Gastroesophageal sphincter (tissue), 4 donors: Measurements from ENCODE around the gene TDRD10. TPM values are rescaled to one million over a fixed set of nuclear protein-coding genes. Genes with fewer than 3 reads are reported as not detected.

Experiments used
- ATAC-seq: fragments of 150-250 bp; one replicate; pipeline ENCODE4 v1.9.1; 2016; ENCODE audit warnings: mild to moderate bottlenecking, moderate library complexity
- H3K27ac ChIP-seq, 4 donors: fragments of 200-600 bp; sonication (generic) in 3 of 4; 1 replicate in 3 of 4; 2 replicates in 1 of 4; pipeline ENCODE4 v1.5.1; 2016 to 2019
- H3K27me3 ChIP-seq: fragments of 200-600 bp; sonication (generic); one replicate; pipeline ENCODE4 v1.5.1; 2019
- H3K36me3 ChIP-seq, 2 donors: fragments of 200-600 bp; sonication (generic); one replicate each; pipeline ENCODE4 v1.5.1; 2019; ENCODE audit warnings: control low read depth in 1 of 2
- H3K4me1 ChIP-seq, 3 donors: fragments of 200-600 bp; sonication (generic); 1 replicate in 2 of 3; 2 replicates in 1 of 3; pipeline ENCODE4 v1.5.1; 2016 to 2019; ENCODE audit warnings: control low read depth in 2 of 3
- H3K4me3 ChIP-seq, 2 donors: fragments of 200-600 bp; sonication (generic); one replicate each; pipeline ENCODE4 v1.5.1; 2019; ENCODE audit warnings: mild to moderate bottlenecking in 1 of 2, moderate library complexity in 1 of 2
- H3K9me3 ChIP-seq, 3 donors: fragments of 200-600 bp; sonication (generic); one replicate each; pipeline ENCODE4 v1.5.1; 2017 to 2019; ENCODE audit warnings: control low read depth in 2 of 3
- CTCF ChIP-seq, 4 experiments: fragments of 200-600 bp in 2 of 4; fragments of 450-650 bp in 2 of 4; sonication (generic) in 1 of 4; IDR thresholded peaks; one replicate each; pipeline ENCODE4 v1.5.1; 2017 to 2019; ENCODE audit warnings: antibody characterized with exemption in 4 of 4, mild to moderate bottlenecking in 2 of 4, moderate library complexity in 2 of 4
- EP300 ChIP-seq: sonication (generic); formaldehyde crosslinking; IDR thresholded peaks from one replicate; pipeline ENCODE4 v1.6.1; 2017; ENCODE audit warnings: antibody characterized with exemption, mild to moderate bottlenecking
- POLR2A ChIP-seq, 2 donors: fragments of 450-650 bp; IDR thresholded peaks; one replicate each; pipeline ENCODE4 v1.6.1; 2017; ENCODE audit warnings: antibody characterized with exemption in 2 of 2, mild to moderate bottlenecking in 2 of 2, moderate library complexity in 1 of 2
- POLR2AphosphoS5 ChIP-seq: sonication (generic); formaldehyde crosslinking; IDR thresholded peaks from one replicate; pipeline ENCODE4 v1.6.1; 2017; ENCODE audit warnings: antibody characterized with exemption
- WGBS, 2 donors: methylation state at CpG; one replicate each; pipeline ENCODE4 v1.1.5; 2018; ENCODE audit warnings: low coverage in 1 of 2; 5-methylcytosine and 5-hydroxymethylcytosine counted together
- total RNA-seq, 4 donors: library from RNA; depleted of rRNA; stranded (reverse); fragments of >200 nt; gene quantifications; one replicate each; pipeline ENCODE4 v1.1.0, GENCODE V29; 2016

TDRD10 gene
- total RNA-seq, 4 donors from 2014 or later: 1.4 to 3.3 (median 2.8) TPM

DNA sequence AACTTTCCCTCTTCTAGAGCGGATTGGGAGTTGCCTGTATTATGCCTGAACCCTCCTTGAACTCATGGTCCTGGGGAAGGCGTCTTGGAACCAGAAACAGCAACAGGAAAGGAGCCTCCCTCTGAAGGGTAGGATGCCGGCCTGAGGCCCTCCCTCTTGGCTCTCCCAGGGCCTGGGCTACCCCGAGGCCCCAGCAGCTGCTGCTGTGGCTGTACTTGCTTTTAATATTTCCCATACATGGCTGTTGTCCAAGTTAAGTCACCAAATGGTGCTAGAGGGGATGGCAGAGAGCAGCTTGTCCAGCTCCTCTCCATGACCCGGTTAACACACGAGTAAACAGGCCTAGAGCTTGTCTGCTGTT is 76.0 kb downstream of the TDRD10 start:
- H3K36me3 ChIP-seq: peaks cover 0 to 53% of the 10 kb centered on the region in 2 donors
- no peaks in the 10 kb centered on the region for H3K9me3 ChIP-seq
- H3K4me3 ChIP-seq: no peak overlapping the region
- ATAC-seq: peak; percentile 39
- no peaks in the 10 kb centered on the region for H3K27me3 ChIP-seq
- no peak for TF ChIP-seq EP300
- no peak for TF ChIP-seq CTCF (IDR thresholded peaks at IDR 0.05)
- peaks cover 0 to 16% (median 4%) of the 10 kb centered on the region in 3 donors for H3K4me1 ChIP-seq
- H3K27ac ChIP-seq: peak overlapping the region in 1 of 4 donors; percentile 17
- 13 to 35% methylated on average over 2 to 4 of the region's 6 CpGs for WGBS, 2 donors

DNA sequence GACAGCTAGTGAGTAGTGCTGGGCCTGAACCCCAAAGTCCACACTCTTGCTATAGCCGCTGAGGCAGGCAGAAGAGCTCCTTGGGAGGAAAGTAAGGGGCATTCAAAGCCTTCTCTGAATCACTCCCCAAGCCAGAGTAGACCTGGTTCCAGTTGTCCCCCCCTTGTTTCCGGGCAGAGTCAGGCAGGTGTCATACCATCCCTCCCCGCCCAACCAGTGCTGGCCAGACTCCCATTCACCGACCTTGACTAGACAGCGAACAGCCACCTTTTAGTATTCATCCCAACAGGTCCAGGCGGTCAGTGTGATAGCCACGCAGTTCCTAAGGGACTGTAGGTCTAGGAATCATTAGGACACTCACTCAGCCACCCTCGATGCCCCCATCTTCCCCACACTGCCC is 77.4 kb downstream of the TDRD10 start:
- TF ChIP-seq EP300: no peak
- peaks cover 2 to 67% of the 10 kb centered on the region in 2 donors for H3K36me3 ChIP-seq
- peaks cover 0 to 25% (median 4%) of the 10 kb centered on the region in 3 donors for H3K4me1 ChIP-seq
- 60 to 88% methylated on average over 1 to 6 of the region's 8 CpGs for WGBS, 2 donors
- H3K27me3 ChIP-seq: no peaks in the 10 kb centered on the region
- ATAC-seq: no peak
- no peak overlapping the region for H3K4me3 ChIP-seq
- H3K9me3 ChIP-seq: no peaks in the 10 kb centered on the region
- H3K27ac ChIP-seq: no peak overlapping the region

DNA sequence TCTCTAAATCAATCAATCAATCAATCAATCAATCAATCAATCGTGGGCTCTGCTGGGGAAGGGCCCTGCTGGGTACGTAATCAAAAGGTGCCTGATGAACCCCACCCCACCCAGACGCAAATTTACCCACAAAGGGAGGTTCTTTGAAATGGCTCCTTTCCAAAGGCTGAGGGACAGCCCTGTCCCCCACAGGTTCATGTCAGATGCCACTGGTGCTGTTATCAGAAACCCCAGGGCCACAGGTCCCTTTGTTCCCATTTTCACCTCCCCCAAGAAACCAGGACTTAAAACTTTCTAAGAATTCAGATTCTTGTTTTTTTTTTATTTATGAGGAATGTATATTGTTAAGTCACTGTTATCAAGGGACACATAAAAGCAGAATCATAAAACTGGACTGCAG is 79.7 kb downstream of the TDRD10 start:
- peaks cover 2 to 91% of the 10 kb centered on the region in 2 donors for H3K36me3 ChIP-seq
- 71% methylated on average over 3 of the region's 3 CpGs; no CpG with 5 or more reads in 1 of the 2 donors for WGBS, 2 donors
- H3K27me3 ChIP-seq: no peaks in the 10 kb centered on the region
- no peak for ATAC-seq
- H3K4me1 ChIP-seq: peaks cover 0 to 25% (median 4%) of the 10 kb centered on the region in 3 donors
- H3K27ac ChIP-seq: no peak overlapping the region
- no peak overlapping the region for H3K4me3 ChIP-seq
- no peaks in the 10 kb centered on the region for H3K9me3 ChIP-seq
- TF ChIP-seq POLR2AphosphoS5 (no peak), EP300 (no peak), POLR2A (IDR thresholded peaks at IDR 0.05) (no peak), CTCF (IDR thresholded peaks at IDR 0.05) (no peak)

DNA sequence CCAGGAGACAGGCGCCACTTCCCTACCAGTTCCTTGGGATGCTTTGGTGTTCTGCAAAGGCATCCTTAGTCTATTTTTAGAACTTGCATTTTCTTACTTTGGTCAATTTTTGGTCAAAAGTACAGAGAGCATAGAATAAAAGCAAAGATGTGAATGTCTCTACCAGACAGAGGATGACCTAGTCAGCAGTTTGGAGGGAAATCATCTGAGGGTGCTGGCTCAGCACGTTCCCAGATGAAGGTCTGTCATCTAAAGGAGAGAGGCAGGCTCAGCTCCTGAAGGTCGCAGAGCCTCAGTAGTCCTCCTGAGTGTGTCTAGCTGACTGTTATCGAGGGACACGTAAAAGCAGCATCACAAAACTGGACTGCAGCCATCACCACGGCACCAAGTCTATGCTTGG is 80.9 kb downstream of the TDRD10 start:
- 70 to 91% methylated on average over 2 to 4 of the region's 6 CpGs for WGBS, 2 donors
- ATAC-seq: no peak
- no peak overlapping the region for H3K27ac ChIP-seq

DNA sequence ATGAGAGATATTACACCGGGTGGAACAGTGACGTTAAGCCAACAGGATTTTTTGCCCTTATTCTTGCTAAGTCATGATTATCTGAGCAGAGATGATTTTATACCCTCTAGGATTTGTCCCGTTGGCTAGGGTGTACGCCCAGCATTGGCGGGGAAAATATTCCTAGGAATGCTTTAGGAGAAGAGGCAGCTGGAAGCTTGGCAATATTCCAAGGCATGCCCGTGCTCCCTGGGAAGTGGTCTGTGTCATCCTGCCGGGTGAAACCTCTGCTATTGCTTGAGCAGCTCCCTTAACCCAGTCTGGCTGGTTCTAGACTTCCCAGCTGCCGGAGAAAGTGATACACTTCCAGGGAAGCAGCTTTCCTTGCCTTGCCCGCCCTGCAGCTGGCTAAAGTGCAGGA is 81.8 kb downstream of the TDRD10 start:
- Histone ChIP-seq H3K4me3 (no peak overlapping the region), H3K27ac (peak overlapping the region in 1 of 4 donors; percentile 14), H3K4me1 (peaks cover 0 to 8% (median 0%) of the 10 kb centered on the region in 3 donors), H3K36me3 (peaks cover 14 to 100% of the 10 kb centered on the region in 2 donors), H3K27me3 (no peaks in the 10 kb centered on the region), H3K9me3 (no peaks in the 10 kb centered on the region)
- TF ChIP-seq CTCF (IDR thresholded peaks at IDR 0.05) (no peak), POLR2A (IDR thresholded peaks at IDR 0.05) (no peak), POLR2AphosphoS5 (peak; percentile 8), EP300 (no peak)
- 21 to 51% methylated on average over 2 to 9 of the region's 9 CpGs for WGBS, 2 donors
- ATAC-seq: no peak

More for the DNA sequence above, 80.9 kb downstream of the TDRD10 start:
- Histone ChIP-seq H3K27me3 (no peaks in the 10 kb centered on the region), H3K4me3 (no peak overlapping the region), H3K4me1 (peaks cover 0 to 16% (median 0%) of the 10 kb centered on the region in 3 donors), H3K36me3 (peaks cover 9 to 100% of the 10 kb centered on the region in 2 donors), H3K9me3 (no peaks in the 10 kb centered on the region)
- TF ChIP-seq POLR2AphosphoS5 (no peak), CTCF (IDR thresholded peaks at IDR 0.05) (no peak), POLR2A (IDR thresholded peaks at IDR 0.05) (no peak), EP300 (no peak)
